Raji (cell line): ENCODE measurements around the gene ZSCAN10.

Source experiments
- POLR2A ChIP-seq: IDR thresholded peaks from 2 replicates; pipeline ENCODE4 v1.6.1; 2011; ENCODE audit warnings: low read depth, low read length, control low read depth; ENCODE audit not compliant: insufficient read depth

Gene ZSCAN10

GRCh38 chr16:3138342-3138741, 39.2 kb upstream of the ZSCAN10 start:
- no peak for TF ChIP-seq POLR2A

GRCh38 chr16:3137267-3137666, 38.2 kb upstream of the ZSCAN10 start:
- TF ChIP-seq POLR2A, result no peak

GRCh38 chr16:3135126-3135715, 36.1 kb upstream of the ZSCAN10 start:
- TF ChIP-seq POLR2A, result peak; percentile 64; the same call in 1 of the 2 replicates

- peak; percentile 86 for TF ChIP-seq POLR2A
Observed at GRCh38 chr16:3134338-3135125, 35.4 kb upstream of the ZSCAN10 start, which contains the start of gene ZNF213. Gene ZNF213, plus strand, starts transcription at chr16:3135029. Its CDS starts 2,252 bp downstream, at chr16:3137281.

- TF ChIP-seq POLR2A, result no peak
Observed at GRCh38 chr16:3133844-3134243, 34.8 kb upstream of the ZSCAN10 start.

- TF ChIP-seq POLR2A, result 0 out of 2 replicates have a peak, but pooled peaks have one; percentile 17
Observed at GRCh38 chr16:3131755-3132377, 32.8 kb upstream of the ZSCAN10 start.

GRCh38 chr16:3129137-3130131, 30.3 kb upstream of the ZSCAN10 start:
- TF ChIP-seq POLR2A, result peak; percentile 64

- TF ChIP-seq POLR2A, result no peak
Observed at GRCh38 chr16:3127745-3128144, 28.7 kb upstream of the ZSCAN10 start.

- TF ChIP-seq POLR2A, result peak; percentile 62
Observed at GRCh38 chr16:3123986-3124886, 25.1 kb upstream of the ZSCAN10 start.

GRCh38 chr16:3122926-3123570, 24.0 kb upstream of the ZSCAN10 start:
- TF ChIP-seq POLR2A, result no peak

- no peak for TF ChIP-seq POLR2A
Observed at GRCh38 chr16:3121851-3122467, 22.9 kb upstream of the ZSCAN10 start.

GRCh38 chr16:3120435-3120834, 21.3 kb upstream of the ZSCAN10 start:
- TF ChIP-seq POLR2A, result no peak

GRCh38 chr16:3119701-3120408, 20.8 kb upstream of the ZSCAN10 start:
- no peak for TF ChIP-seq POLR2A

- TF ChIP-seq POLR2A, result no peak
Observed at GRCh38 chr16:3119286-3119685, 20.2 kb upstream of the ZSCAN10 start.
